Large intestine (tissue), 3 donors: ENCODE measurements around the gene PRSS50. TPM values are rescaled to one million over a fixed set of nuclear protein-coding genes. Genes with fewer than 3 reads are reported as not detected.

Experiments used
- DNase-seq, 2 donors: peaks; one replicate each; pipeline versions ENCODE4 v3.0.0 to v3.0.0-alpha.2; 2013
- H3K27ac ChIP-seq: one replicate; pipeline ENCODE4 v1.5.1; 2013; ENCODE audit warnings: low read length
- H3K27me3 ChIP-seq: 2 replicates; pipeline ENCODE4 v1.6.1; 2013; ENCODE audit warnings: low read length; ENCODE audit not compliant: control insufficient read depth, insufficient read depth
- H3K36me3 ChIP-seq: 2 replicates; pipeline ENCODE4 v1.6.1; 2013; ENCODE audit warnings: low read length; ENCODE audit not compliant: control insufficient read depth, insufficient read depth
- H3K4me1 ChIP-seq: one replicate; pipeline ENCODE4 v1.6.1; 2013; ENCODE audit warnings: low read length; ENCODE audit not compliant: control insufficient read depth, insufficient read depth
- H3K4me3 ChIP-seq: one replicate; pipeline ENCODE4 v1.5.1; 2013; ENCODE audit warnings: low read length
- H3K9me3 ChIP-seq: one replicate; pipeline ENCODE4 v1.6.1; 2013; ENCODE audit warnings: mild to moderate bottlenecking, low read depth, low read length, moderate library complexity; ENCODE audit not compliant: control insufficient read depth
- WGBS: methylation state at CpG from one replicate; pipeline ENCODE4 v1.1.5; 2013; ENCODE audit warnings: low lambda C conversion rate; ENCODE audit not compliant: insufficient coverage; 5-methylcytosine and 5-hydroxymethylcytosine counted together
- polyA plus RNA-seq: library from polyadenylated mRNA; unstranded; fragments of 120-200 nt; gene quantifications from one replicate; pipeline ENCODE4 v1.2.1, GENCODE V29; 2013

PRSS50 gene
- polyA plus RNA-seq, 1 donor: 3.1 TPM

DNA sequence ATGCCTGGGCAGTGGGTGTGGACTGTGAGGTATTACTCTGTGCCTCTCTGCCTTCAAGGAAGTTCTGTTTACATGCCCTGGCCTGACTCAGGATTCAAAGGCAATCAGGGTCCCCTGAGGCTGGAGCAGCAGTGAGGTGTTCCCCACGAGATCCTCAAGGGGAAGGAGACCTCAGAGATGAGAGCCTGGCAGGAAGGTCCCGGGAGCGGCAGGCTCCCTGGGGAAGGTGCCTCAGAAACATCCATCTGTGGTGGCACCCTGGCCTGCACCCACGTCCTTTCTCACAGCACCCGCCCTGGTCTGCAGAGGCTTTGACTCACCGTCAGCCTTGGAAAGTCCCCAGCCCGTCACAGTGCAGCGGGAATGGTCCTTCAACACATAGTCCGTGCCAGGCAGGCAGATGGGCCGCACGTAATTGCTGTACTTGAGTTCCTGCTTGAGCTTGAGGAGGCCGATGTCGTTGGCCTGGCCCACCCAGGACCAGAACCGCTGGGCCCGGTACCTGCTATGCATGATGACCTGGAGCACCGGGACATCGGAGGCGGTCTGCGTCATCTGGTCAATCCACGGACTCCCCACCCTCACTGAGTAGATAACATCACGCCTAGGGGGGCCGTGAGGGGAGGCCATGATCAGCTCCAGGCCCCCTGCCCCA is 3.6 kb downstream of the PRSS50 start:
- no CpG with 5 or more reads among the region's 22 CpGs for WGBS
- peaks cover 4% of the 10 kb centered on the region for H3K27me3 ChIP-seq
- H3K36me3 ChIP-seq: no peaks in the 10 kb centered on the region
- H3K4me1 ChIP-seq: peaks cover 12% of the 10 kb centered on the region
- no peak overlapping the region for H3K27ac ChIP-seq
- DNase-seq: no peak
- no peak overlapping the region for H3K4me3 ChIP-seq
- H3K9me3 ChIP-seq: no peaks in the 10 kb centered on the region

DNA sequence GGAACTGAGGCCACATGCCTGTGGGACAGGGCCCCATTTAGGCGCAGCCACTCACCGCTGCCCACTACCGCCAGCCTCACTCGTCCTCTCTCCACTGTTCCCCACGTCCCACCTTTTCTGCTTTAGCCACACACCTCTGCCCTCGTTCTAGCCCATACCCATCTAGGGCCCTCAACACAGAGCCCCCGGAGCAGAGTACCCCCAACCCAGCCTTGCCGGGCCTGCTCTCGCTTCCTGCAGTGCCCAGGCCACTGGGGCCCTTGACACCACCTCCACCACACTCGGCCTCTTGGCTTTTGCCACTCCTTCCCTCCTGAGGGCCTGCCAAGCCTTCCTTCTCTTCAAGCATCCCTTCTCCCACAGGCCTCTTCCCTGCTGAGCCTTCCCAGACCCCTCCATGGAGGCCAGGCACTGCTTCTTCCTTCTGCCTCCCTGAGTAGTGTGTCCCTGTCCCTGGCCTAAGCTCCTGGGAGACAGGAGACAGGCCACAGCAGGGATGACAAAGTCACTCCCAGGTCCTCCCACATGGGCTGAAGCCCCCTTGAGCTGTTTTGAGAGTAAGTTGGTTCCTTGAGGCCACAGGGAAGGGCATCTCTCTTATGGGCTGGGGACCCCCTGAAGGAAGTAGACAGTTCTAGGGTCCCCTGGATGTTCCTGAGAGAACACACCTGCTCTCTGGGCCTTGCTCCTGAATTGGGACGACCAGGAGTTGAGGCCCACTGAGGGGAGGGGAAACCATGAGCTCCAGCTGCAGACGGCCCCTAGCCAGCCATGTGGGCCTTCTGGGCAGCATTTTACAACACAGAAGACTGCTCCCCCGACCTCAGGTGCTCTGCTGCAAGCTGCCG is 4.4 kb downstream of the PRSS50 start:
- DNase-seq: no peak

DNA sequence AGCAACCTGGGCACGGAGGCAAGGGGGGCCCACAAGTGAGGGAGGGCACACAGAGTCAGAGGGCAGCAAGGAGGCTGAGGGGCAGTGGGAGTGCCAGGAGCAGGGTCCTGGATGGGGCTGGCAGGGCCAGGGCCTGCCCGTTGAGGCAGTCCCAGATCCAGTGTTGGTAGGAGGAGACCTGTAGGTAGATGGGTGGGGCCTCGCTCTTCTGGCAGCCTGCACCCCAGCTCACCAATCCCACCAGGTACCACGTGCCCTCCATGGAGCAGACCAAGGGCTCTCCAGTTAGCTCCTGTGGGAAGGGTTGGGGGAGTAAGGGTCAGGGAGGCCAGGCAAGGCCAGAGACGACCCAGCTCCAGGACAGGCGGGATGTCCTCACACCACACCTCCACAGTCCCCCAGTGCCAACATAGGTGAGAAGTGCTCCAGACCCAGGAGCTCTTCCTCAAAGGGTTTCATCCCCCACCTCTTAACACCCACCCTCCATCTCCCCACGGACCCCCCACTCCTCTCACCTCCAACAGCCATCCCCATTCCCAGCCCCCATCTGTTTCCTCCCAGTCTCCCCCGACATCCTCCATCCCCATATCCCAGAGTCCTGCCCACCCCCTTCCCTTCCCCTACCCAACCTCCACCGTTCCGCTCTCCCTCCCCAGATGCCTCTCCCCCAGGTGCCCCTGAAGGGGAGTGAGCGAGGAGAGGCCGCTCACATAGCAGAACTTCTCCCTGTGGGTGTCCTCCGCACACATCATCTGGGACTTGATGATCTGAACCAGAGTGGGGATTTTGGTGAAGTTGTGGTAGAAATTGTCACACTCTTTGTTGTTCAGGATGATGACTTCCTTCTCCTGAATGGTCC is 5.2 kb downstream of the PRSS50 start:
- DNase-seq: no peak
- no CpG with 5 or more reads among the region's 13 CpGs for WGBS
- H3K27me3 ChIP-seq: no peaks in the 10 kb centered on the region
- no peak overlapping the region for H3K4me3 ChIP-seq
- no peaks in the 10 kb centered on the region for H3K36me3 ChIP-seq
- no peaks in the 10 kb centered on the region for H3K9me3 ChIP-seq
- H3K27ac ChIP-seq: no peak overlapping the region
- H3K4me1 ChIP-seq: peaks cover 12% of the 10 kb centered on the region

More for the DNA sequence above, 4.4 kb downstream of the PRSS50 start:
- WGBS: 80% methylated on average over 1 of the region's 14 CpGs
- Histone ChIP-seq H3K27me3 (no peaks in the 10 kb centered on the region), H3K9me3 (no peaks in the 10 kb centered on the region), H3K36me3 (no peaks in the 10 kb centered on the region), H3K27ac (no peak overlapping the region), H3K4me1 (peaks cover 12% of the 10 kb centered on the region), H3K4me3 (no peak overlapping the region)

DNA sequence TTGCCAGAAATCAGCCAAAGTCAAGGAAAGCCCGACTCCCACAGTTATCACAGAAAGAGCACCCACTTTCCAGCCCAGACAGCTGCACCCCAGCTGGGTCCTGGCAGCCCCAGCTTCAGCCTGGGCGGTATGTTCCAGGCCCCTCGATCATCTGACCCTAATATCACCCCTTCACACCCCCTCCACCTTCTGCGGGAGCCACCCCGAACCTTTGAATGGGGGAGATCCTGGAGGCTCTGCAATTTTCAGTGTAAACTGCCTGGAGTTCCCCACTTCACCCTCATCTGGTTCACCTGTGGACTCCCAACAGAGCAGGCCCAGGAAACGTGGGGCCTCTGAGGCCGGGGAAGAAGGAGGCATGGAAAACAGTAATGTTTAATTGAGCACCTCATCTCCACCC is 5.9 kb downstream of the PRSS50 start:
- Histone ChIP-seq H3K27me3 (no peaks in the 10 kb centered on the region), H3K4me3 (no peak overlapping the region), H3K4me1 (peaks cover 12% of the 10 kb centered on the region), H3K27ac (no peak overlapping the region), H3K9me3 (no peaks in the 10 kb centered on the region), H3K36me3 (no peaks in the 10 kb centered on the region)
- no peak for DNase-seq
- no CpG with 5 or more reads among the region's 7 CpGs for WGBS

DNA sequence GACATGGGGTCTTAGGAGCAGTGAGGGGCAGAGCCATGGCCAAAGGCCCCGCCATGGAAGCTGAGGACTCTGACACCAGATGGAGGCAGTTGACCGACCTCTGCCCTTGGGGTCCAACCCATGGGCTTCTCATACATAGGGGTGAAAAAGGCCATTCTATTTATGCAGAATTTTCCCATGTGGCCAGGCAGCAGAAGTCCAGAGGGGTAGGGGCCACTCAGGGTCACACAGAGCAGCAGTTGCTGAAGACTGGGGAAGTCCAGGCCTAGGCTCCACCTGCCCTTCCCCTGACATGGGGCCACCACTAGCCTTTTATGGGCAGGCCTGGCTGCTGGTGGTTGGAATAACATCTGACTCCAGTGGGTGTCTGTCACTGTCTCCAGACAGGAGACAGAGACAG is 6.4 kb downstream of the PRSS50 start:
- H3K4me1 ChIP-seq: peaks cover 12% of the 10 kb centered on the region
- no peaks in the 10 kb centered on the region for H3K36me3 ChIP-seq
- no CpG with 5 or more reads among the region's 2 CpGs for WGBS
- DNase-seq: peak in 1 of 2 donors; percentile 71
- H3K4me3 ChIP-seq: no peak overlapping the region
- no peaks in the 10 kb centered on the region for H3K9me3 ChIP-seq
- no peaks in the 10 kb centered on the region for H3K27me3 ChIP-seq
- H3K27ac ChIP-seq: no peak overlapping the region

DNA sequence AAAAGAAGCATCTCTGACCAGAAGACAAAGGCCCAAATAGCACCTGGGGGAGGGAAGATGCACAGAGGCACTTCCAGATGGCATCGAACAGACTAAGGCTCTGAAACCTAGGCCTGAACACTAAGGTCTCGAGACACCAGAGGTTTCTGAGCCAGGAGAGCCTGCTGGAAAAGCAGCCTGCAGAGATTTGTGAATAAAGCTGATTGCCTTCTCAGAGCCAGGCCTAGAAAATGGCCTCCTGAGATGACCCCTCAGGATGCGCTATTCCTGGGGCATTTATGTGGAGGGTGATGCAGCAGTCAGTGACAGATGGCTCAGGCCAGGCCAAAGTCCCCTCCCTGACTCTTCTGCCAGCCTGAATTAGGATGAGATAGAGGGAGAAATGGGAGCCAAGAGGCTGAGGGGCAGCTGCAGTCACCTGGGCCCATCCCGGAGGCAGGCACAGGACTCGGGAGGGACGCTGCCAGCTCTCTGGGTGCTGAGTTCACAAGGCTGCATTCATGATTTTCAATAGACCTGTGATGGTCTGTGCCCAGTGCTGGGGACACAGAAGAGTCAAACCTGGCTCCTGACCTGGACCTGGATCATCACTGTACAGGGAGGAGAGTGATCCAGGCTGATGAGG is 6.9 kb downstream of the PRSS50 start:
- Histone ChIP-seq H3K9me3 (no peaks in the 10 kb centered on the region), H3K4me1 (peaks cover 13% of the 10 kb centered on the region), H3K27ac (no peak overlapping the region), H3K27me3 (no peaks in the 10 kb centered on the region), H3K36me3 (no peaks in the 10 kb centered on the region), H3K4me3 (no peak overlapping the region)
- WGBS: no CpG with 5 or more reads among the region's 6 CpGs
- no peak for DNase-seq

DNA sequence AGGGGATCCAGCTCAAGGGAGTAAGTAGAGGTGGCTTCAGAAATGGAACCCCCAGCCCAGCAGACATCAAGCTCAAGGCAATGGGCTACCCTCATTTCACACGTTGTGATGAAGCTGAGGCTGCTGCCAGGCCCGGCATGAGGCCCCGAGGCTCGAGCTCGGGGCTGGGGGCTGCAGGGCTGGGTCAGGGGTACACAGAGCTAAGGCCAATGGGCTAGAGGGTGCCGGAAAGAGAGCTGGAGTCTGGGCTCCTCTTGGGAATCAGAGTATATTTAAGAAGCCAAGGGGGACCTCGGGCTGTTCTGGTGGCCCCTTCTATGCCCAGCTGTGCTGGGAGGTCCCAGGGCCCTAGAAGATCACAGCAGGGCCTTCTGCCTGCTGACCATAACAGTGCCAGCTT is 7.4 kb downstream of the PRSS50 start:
- Histone ChIP-seq H3K27ac (no peak overlapping the region), H3K4me1 (peaks cover 18% of the 10 kb centered on the region), H3K36me3 (no peaks in the 10 kb centered on the region), H3K9me3 (no peaks in the 10 kb centered on the region), H3K4me3 (no peak overlapping the region), H3K27me3 (no peaks in the 10 kb centered on the region)
- no CpG with 5 or more reads among the region's 7 CpGs for WGBS
- no peak for DNase-seq

DNA sequence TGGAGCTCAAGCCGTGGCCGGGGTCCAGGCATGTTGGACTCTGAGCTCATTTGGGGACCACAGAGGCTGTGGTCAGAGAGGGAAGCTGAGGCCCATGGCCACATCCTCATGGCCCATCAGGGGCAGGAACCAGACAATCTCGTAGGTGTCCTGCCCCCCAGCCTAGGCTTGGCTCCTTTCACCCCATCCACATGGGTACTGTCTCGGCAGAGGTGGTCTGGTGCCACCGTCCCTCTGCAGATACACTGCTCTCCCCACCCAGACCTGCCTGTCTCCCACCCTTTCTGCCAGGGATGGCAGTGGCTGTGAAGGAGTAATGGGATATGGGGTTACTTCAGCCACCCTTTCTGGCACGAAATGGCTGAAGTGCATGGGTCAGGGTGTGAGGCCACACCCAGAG is 7.9 kb downstream of the PRSS50 start:
- H3K27ac ChIP-seq: no peak overlapping the region
- no peaks in the 10 kb centered on the region for H3K36me3 ChIP-seq
- DNase-seq: no peak
- no CpG with 5 or more reads among the region's 6 CpGs for WGBS
- H3K9me3 ChIP-seq: no peaks in the 10 kb centered on the region
- no peak overlapping the region for H3K4me3 ChIP-seq
- peaks cover 20% of the 10 kb centered on the region for H3K4me1 ChIP-seq
- H3K27me3 ChIP-seq: no peaks in the 10 kb centered on the region

DNA sequence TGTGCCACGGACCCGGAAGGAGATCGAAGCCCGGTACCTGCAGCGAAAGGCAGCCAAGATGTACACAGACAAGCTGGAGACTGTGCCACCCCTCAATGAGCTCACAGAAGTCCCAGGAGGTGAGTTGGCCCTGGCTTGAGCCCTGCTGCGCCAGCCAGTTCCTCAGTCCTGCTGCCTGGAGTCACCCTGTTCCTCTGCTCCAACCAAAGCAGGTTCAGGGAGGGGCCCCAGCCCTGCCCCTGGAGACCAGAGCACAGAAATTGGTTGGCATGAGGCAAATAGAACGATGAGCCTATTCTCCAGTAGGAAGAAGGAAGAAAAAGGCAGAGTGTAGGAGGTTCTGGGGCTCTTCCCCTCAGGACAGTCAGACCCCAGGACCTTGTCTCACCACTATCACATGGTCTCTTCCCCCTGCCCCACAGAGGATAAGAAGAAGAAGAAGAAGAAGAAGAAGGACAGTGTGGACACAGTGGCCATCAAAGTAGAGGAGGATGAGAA is 8.5 kb downstream of the PRSS50 start:
- H3K36me3 ChIP-seq: no peaks in the 10 kb centered on the region
- no peak overlapping the region for H3K4me3 ChIP-seq
- H3K27me3 ChIP-seq: no peaks in the 10 kb centered on the region
- peaks cover 20% of the 10 kb centered on the region for H3K4me1 ChIP-seq
- H3K9me3 ChIP-seq: no peaks in the 10 kb centered on the region
- DNase-seq: no peak
- H3K27ac ChIP-seq: no peak overlapping the region
- WGBS: 60% methylated on average over 1 of the region's 7 CpGs
